Right ventricle myocardium inferior (tissue), 1 donor: ENCODE data around the gene TOM1L2. TPM values are rescaled to one million over a fixed set of nuclear protein-coding genes. Genes with fewer than 3 reads are reported as not detected.

Experiments used
- ATAC-seq: fragments of 200-7000 bp; cut with Tn5 transposase; one replicate; pipeline ENCODE4 v1.9.1; 2020; ENCODE audit warnings: mild to moderate bottlenecking, moderate library complexity
- DNase-seq: peaks from one replicate; pipeline ENCODE4 v3.0.0; 2021; ENCODE audit errors: missing footprints
- intact Hi-C: fragments of 100-400 bp; cut with DNase I; formaldehyde crosslinking; loops from one replicate; pipeline ENCODE4 v1.11.0; 2022
- total RNA-seq: library from RNA; stranded (reverse); fragmentation: NEBNext Ultra II Directional; extraction: Animal tissue kit (Norgen Biotek cat#: 25700); gene quantifications from one replicate; pipeline ENCODE4 v1.2.1, GENCODE V29; 2021
- donor health status: DM: no; HTN: yes; CAD: no; lungs with severe emphysema.

The TOM1L2 gene
- total RNA-seq, 1 donor from 2014 or later, result 246 TPM

DNA sequence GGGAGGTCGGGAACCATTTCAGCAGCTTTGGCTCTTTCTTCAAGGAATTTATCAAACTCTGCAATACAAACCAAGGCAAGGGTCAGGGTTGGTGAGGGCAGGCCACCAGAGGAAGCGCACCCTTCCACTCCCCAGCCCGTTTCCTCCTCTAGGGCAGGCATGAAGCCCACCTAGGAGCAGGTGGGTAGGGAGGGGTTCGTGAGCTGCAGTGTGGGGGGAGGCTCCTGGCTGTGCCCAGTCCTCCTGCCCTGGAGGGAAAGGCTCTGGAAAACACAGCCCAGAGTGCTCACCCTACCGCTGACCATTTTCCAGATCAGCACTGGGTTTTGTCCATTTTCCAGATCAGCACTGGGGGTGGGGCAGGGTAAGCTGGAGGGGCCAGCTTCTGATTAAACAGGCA, 124.5 kb downstream of the TOM1L2 start:
- intact Hi-C loops, result no loop called here
- no peak for ATAC-seq
- DNase-seq, result no peak

DNA sequence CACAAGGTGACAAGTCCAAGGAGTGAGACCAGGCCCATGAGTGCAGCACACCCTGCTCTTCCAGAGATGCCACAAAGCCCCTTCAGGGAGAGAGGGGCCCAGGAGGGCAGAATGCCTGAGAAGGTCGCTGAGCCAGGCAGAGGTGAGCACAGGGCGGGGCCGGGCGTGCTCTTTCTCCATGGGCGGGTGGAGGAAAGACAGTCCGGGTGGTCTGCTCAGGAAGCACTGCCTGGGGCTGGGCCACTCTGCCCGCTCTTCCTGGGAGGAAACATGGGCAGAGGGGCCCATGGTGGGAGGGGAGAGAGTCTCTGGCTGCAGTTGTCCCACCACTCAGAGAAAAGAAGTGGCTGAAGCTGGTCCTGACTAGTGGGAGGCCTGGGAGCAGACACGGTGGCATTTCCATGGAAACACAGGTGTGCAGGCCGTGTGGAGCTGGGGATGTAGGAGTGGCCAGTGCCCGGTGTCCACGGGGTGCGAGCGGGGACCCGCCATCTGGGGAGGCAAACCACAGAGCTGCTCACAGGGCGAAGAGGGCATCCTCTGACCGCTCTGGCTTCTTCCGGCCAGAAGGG, 125.0 kb downstream of the TOM1L2 start:
- intact Hi-C loops, result no loop called here
- DNase-seq (no peak), ATAC-seq (no peak)

- ATAC-seq, result no peak
- intact Hi-C loops, result no loop called here
Measured at GRCh38 chr17:17846645-17847044, 125.6 kb downstream of the TOM1L2 start.

DNA sequence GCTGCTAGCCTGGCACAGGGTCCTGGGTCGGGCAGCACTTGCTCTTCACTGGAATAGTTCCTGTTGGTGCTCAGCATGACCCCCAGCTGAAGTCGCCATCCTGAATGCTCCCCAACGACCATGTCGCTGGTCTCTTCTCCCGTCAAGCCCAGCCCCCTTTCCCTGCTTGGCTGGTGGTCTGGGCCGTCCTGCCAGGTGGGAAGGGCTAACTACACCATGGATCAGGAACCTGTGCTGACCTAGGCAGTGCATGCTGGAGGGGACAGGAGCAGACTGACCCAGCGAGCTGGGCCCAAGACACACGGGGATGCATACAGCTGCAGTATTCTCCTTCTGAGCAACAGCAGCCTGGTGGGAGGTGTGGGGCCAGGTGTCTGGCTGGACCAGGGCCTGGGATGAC, 126.2 kb downstream of the TOM1L2 start:
- ATAC-seq, result no peak
- DNase-seq, result no peak
- intact Hi-C loops, result no loop called here

More at GRCh38 chr17:17846645-17847044, 125.6 kb downstream of the TOM1L2 start:
- DNase-seq, result no peak

DNA sequence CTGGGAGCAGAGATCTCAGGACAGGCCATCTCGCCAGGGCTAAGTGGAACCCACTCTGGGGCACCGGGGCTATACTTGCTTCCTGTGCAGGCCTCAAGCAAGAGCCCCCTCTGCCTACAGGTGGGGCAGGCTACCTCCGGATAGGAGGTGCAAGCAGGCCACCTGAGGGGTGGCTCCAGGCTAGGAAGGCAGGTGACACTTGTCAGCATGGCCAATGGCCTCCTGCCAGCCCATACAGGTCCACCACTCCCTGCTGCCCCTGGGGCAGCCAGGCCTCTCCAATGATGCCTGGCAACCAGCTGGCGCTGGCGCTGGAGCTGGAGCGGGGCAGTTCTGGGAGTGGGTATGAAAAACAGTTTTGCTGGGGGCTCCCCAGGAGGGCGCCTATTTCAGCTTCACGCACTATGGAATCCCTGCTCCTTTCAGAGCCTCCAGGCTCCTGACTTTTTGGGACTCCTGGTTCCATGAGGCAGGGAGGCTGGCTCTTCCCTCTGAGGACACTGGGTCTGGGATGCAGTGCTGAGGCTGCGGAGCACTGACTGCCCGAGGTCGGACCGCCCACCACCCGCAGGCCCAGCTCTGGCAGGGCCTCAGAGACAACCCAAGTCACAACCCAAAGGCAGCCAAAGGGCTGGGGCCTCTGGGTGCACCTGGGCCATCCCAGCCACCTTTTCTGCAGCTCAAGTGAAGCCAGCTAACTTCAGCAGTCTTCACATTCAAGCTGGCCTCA, 127.0 kb downstream of the TOM1L2 start:
- ATAC-seq (no peak), DNase-seq (peak; percentile 34)
- intact Hi-C loops, result no loop called here

DNA sequence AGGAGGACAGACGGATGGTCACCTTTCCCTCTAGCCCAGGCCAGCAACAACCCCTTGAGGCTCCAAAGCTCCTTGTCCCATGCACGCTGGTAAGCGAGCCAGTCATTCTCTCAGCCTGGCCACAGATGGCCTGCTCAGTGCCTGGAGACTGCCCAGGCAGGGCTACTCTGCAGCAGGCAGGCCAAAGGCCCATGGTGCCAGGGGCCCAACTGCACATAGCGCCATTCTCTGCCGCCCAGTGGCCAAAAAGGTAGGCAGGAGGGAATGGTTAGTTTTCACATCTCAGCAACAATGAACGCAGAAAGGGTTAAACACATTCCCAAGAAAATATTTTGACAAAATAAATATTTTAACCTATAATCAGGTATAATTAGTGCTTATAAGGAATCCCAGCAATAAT, 127.7 kb downstream of the TOM1L2 start:
- DNase-seq, result peak; percentile 47
- no peak for ATAC-seq
- intact Hi-C loops, result no loop called here

- intact Hi-C loops, result no loop called here
- no peak for ATAC-seq
- DNase-seq, result peak; percentile 60
Measured at GRCh38 chr17:17844079-17844478, 128.1 kb downstream of the TOM1L2 start.

DNA sequence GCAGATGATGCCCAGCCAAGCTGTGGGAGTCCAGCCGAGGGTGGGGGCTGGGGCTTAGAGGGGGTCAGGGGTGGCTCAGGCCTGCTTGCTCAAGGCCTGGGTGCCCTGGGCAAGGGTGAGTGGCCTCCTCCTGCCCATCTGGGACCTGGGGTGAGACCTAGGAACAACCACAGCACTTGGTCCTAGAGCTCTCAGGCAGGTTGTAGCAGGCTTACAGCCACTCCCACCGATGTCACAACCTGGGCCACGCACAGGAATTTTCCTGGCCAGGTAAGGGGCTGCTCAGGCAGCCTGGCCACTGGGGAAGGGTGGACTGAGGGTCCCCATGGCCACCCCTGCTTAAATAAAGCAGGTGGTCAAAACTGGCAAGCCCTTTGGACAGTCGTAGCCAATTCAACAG, 129.1 kb downstream of the TOM1L2 start:
- intact Hi-C loops, result no loop called here
- DNase-seq (peak; percentile 55), ATAC-seq (no peak)

- intact Hi-C loops, result no loop called here
- ATAC-seq, result no peak
- DNase-seq, result peak; percentile 69
Measured at GRCh38 chr17:17842111-17842876, 129.9 kb downstream of the TOM1L2 start.

- ATAC-seq, result peak; percentile 57
- DNase-seq, result peak; percentile 81
- intact Hi-C loops, result no loop called here
Measured at GRCh38 chr17:17841601-17842025, 130.6 kb downstream of the TOM1L2 start.

- ATAC-seq (peak; percentile 0), DNase-seq (peak; percentile 14)
- intact Hi-C loops, result no loop called here
Measured at GRCh38 chr17:17840751-17841591, 131.2 kb downstream of the TOM1L2 start.

- peak; percentile 95 for DNase-seq
- intact Hi-C loops, result no loop called here
- peak; percentile 71 for ATAC-seq
Measured at GRCh38 chr17:17839791-17840707, 132.2 kb downstream of the TOM1L2 start.

GRCh38 chr17:17837966-17838962, 133.9 kb downstream of the TOM1L2 start:
- ATAC-seq, result no peak
- intact Hi-C loops, result no loop called here
- DNase-seq, result peak; percentile 79

DNA sequence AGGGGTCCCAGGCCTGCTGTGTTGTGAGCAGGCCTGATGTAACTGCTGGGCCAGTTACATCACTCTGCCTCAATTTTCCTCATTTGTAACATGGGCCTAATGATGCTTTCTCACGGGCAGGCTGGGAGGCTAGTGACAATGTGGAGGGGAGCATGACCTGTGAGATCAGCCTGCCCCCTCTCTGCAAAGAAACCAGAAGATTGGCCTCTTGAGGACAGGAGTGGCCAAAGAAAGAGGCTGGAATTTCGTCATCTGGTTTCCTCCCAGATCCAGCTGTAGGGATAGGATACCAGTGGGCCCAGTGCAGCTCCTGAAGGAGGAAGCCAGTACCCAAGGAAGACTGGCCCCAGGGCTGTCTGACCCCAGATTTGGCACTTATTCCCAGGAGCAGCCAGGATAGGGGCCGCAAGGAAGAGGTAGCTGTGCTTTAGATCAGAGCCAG, 134.8 kb downstream of the TOM1L2 start:
- DNase-seq (peak; percentile 48), ATAC-seq (peak; percentile 33)
- intact Hi-C loops, result no loop called here

DNA sequence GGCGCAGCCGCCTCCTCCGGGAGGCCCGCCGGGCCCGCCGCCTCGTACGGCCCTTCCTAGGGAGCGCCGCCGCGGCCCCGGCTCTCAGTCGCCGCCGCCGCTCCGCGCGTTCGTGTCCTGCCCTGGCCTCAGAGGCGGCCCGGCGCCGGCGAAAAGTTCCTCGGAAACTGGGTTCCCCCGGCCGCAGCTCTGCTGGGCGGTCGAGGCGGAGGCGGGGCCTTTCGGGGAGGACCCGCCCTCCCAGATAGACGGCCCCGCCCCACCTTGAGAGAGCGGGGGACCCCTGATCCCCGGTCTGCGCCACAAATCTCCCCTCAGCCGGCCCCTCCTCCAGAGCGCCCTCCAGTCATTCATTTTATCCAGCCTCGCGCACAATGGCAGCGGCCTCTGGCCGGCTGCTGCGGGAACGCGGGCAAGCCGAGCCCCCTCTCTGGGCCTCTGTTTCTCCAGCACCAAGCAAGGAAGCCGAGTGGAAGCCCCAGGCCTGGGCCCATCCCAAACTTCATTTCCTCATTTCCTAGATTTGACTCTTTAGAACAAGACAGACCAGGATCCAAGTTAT, 135.3 kb downstream of the TOM1L2 start, which contains the start of gene SREBF1:
SREBF1 (minus strand) TSS at position 169 of the 562 bp plus-strand sequence. CDS start 169 bp downstream, outside the sequence.
- peak; percentile 83 for DNase-seq
- intact Hi-C loops, result no loop called here
- ATAC-seq, result peak; percentile 17

DNA sequence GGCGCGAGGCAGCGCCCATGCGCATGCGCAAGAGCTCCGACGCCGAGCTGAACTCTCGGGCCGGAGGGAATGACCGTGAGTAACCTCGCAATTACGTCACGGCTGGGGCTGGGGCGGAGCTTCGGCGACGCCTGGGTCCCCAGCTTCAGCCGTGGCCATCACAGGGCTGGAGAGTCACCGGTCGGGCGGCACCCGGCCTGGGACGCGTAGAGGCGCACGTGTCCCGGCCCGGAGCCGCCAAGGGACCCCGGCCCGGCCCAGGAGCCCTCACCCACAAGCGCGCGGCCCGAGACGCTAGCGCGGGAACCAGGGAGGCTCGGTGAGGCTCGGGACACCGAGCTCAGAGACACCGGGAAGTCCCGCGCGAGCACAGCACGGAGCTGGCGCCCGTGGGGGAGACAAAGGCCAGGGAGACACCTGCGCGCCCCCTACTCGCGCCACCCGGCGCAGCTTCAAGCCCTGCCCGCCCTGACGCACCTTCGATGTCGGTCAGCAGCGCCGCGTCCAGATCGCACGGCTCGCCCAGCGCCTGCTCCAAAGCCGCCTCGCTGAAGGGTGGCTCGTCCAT, 135.9 kb downstream of the TOM1L2 start:
- DNase-seq (peak; percentile 98), ATAC-seq (peak; percentile 80)
- intact Hi-C loops, result no loop called here
